ENCODE results near the gene DUSP14. TPM values are rescaled to one million over a fixed set of nuclear protein-coding genes. Genes with fewer than 3 reads are reported as not detected.

Gene DUSP14
- total and polyA plus RNA-seq, 2 experiments from 2014 or later, result 153 to 154 TPM

DNA sequence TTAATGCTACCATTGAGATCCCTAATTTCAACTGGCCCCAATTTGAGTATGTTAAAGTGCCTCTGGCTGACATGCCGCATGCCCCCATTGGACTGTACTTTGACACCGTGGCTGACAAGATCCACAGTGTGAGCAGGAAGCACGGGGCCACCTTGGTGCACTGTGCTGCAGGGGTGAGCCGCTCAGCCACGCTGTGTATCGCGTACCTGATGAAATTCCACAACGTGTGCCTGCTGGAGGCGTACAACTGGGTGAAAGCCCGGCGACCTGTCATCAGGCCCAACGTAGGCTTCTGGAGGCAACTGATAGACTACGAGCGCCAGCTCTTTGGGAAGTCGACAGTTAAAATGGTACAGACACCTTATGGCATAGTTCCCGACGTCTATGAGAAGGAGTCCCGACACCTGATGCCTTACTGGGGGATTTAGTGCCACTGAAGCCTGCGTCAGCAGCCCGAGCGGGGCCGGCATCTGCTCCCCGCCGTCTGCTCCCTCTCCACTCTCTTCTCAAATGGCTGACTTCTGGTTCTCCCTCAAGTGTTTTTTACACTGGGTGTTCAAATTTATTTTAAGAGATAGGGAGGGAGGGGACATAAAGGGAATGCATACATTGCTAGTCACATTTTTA is 22.9 kb downstream of the DUSP14 start:
- H3K9me3 ChIP-seq (ENCODE audit: low read depth), result no peaks in the 10 kb centered on the region
- no peak overlapping the region for H2AFZ ChIP-seq
- TF ChIP-seq EZH2 (IDR thresholded peaks at IDR 0.05; ENCODE audit: insufficient read depth, poor library complexity, severe bottlenecking) (no peak), EZH2phosphoT487 (IDR thresholded peaks at IDR 0.05; ENCODE audit: insufficient read depth, low read depth) (no peak)
- peaks cover 8% of the 10 kb centered on the region; the same call in 1 of the 2 replicates for H4K20me1 ChIP-seq (ENCODE audit: insufficient read depth)
- H3K9ac ChIP-seq, result no peak overlapping the region
- H3K9me2 ChIP-seq (ENCODE audit: insufficient read depth), result no peaks in the 10 kb centered on the region
- no peak overlapping the region for H3K4me3 ChIP-seq
- DNase-seq, result no peak
- H3K79me2 ChIP-seq (ENCODE audit: insufficient read depth), result peaks cover 85% of the 10 kb centered on the region
- peaks cover 30% of the 10 kb centered on the region for H3K36me3 ChIP-seq (ENCODE audit: low read depth)
- H3K27ac ChIP-seq, result no peak overlapping the region
- peaks cover 35% of the 10 kb centered on the region for H3F3A ChIP-seq (ENCODE audit: insufficient read depth)
- H3K27me3 ChIP-seq (replicated peaks; ENCODE audit: insufficient read depth), result no peaks in the 10 kb centered on the region
- H3K4me2 ChIP-seq (ENCODE audit: unreplicated experiment), result no peak overlapping the region
- H3K4me1 ChIP-seq (ENCODE audit: insufficient read depth), result peaks cover 8% of the 10 kb centered on the region
- WGBS, 2 experiments (ENCODE audit: low coverage in 1 of 2, low lambda C conversion rate in 2 of 2, missing lambda C conversion rate in 2 of 2), result 86 to 89% methylated on average over 24 of the region's 24 CpGs
- in situ Hi-C loops (cut with MboI), result no loop called here

DNA sequence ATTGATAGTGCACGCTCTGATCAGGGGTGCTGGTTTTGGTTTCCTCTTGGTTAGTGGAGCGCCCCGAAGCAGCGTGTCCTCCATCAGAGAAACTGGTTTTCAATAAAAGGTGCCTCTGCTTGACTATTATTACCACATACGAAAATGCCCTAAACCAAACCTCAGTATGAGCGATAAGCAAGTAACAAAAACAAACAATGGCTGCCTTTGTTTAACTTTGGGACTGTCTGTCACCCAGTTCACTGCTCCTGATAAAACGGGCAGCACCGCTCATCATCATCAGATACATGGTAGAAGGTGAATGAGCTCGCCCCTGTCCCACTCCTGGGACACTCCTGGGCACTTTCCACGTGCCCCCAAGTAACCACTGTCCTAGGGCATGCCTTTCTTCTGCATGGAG is 24.0 kb downstream of the DUSP14 start:
- Histone ChIP-seq H3K9ac (no peak overlapping the region), H3F3A (ENCODE audit: insufficient read depth) (peaks cover 43% of the 10 kb centered on the region), H3K4me1 (ENCODE audit: insufficient read depth) (peaks cover 8% of the 10 kb centered on the region), H3K79me2 (ENCODE audit: insufficient read depth) (peaks cover 73% of the 10 kb centered on the region), H3K4me3 (no peak overlapping the region), H3K4me2 (ENCODE audit: unreplicated experiment) (no peak overlapping the region), H3K9me3 (ENCODE audit: low read depth) (no peaks in the 10 kb centered on the region), H4K20me1 (ENCODE audit: insufficient read depth) (0 out of 2 replicates have a peak, but pooled peaks cover 4% of the 10 kb centered on the region), H3K27me3 (replicated peaks; ENCODE audit: insufficient read depth) (no peaks in the 10 kb centered on the region), H3K36me3 (ENCODE audit: low read depth) (peaks cover 34% of the 10 kb centered on the region), H2AFZ (no peak overlapping the region), H3K27ac (no peak overlapping the region), H3K9me2 (ENCODE audit: insufficient read depth) (no peaks in the 10 kb centered on the region)
- 94% methylated on average over 10 of the region's 10 CpGs for WGBS, 2 experiments (ENCODE audit: low coverage in 1 of 2, low lambda C conversion rate in 2 of 2, missing lambda C conversion rate in 2 of 2)
- in situ Hi-C loops (cut with MboI), result no loop called here
- no peak for DNase-seq
- TF ChIP-seq EZH2phosphoT487 (IDR thresholded peaks at IDR 0.05; ENCODE audit: insufficient read depth, low read depth) (no peak), EZH2 (IDR thresholded peaks at IDR 0.05; ENCODE audit: insufficient read depth, poor library complexity, severe bottlenecking) (no peak)

DNA sequence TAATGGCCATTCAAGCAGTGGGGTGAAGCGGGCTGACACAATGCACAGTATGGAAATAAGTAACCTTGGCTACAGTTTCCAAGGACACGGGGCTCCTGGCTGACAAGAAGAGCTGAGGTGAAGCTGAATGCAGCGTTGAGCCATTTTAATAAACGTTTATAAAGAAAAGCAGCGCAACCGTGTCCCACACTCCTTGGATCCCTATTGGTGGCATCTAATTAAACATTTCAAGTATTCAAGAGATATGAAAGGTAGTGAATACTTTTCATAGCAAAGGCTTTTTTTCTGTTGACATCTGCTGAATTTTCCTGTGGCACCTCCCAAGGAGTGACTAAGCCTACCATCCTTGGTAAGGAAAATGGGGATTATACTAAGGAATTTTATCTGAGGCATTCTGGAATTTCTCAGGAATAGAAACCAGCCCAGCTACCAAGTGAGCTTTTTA is 26.5 kb downstream of the DUSP14 start:
- H3K4me2 ChIP-seq (ENCODE audit: unreplicated experiment), result no peak overlapping the region
- H3K4me3 ChIP-seq, result no peak overlapping the region
- in situ Hi-C loops (cut with MboI), result no loop called here
- H3K9ac ChIP-seq, result no peak overlapping the region
- H3K27ac ChIP-seq, result peak overlapping the region; percentile 30
- no peaks in the 10 kb centered on the region for H3K27me3 ChIP-seq (replicated peaks; ENCODE audit: insufficient read depth)
- no peaks in the 10 kb centered on the region for H3K9me3 ChIP-seq (ENCODE audit: low read depth)
- WGBS, 2 experiments (ENCODE audit: low coverage in 1 of 2, low lambda C conversion rate in 2 of 2, missing lambda C conversion rate in 2 of 2), result 73 to 78% methylated on average over 6 of the region's 6 CpGs
- no peaks in the 10 kb centered on the region for H3K9me2 ChIP-seq (ENCODE audit: insufficient read depth)
- TF ChIP-seq EZH2phosphoT487 (IDR thresholded peaks at IDR 0.05; ENCODE audit: insufficient read depth, low read depth), result no peak
- TF ChIP-seq EZH2 (IDR thresholded peaks at IDR 0.05; ENCODE audit: insufficient read depth, poor library complexity, severe bottlenecking), result no peak
- H2AFZ ChIP-seq, result no peak overlapping the region
- H3F3A ChIP-seq (ENCODE audit: insufficient read depth), result peaks cover 52% of the 10 kb centered on the region
- peaks cover 51% of the 10 kb centered on the region for H3K79me2 ChIP-seq (ENCODE audit: insufficient read depth)
- no peaks in the 10 kb centered on the region for H4K20me1 ChIP-seq (ENCODE audit: insufficient read depth)
- peak; percentile 39 for DNase-seq
- peaks cover 15% of the 10 kb centered on the region for H3K4me1 ChIP-seq (ENCODE audit: insufficient read depth)
- peaks cover 35% of the 10 kb centered on the region for H3K36me3 ChIP-seq (ENCODE audit: low read depth)

DNA sequence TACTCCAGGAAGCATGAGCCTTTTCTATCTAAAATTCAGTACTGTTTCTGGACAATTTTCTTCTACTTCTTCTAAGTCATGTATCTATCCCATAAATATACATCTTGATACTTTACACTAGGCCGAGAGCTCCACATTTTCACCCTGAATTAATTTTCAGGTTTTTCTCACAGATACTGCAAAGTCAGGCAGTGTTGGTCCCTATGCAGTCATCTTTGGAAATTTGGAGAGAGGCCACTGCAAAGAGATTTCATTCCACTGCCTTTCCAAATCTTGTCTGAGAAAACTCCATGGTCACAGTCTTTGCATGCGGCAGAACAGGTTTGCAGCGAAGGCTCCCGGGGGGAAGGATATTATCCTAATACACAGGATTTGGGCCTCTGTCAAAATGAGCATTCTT is 28.2 kb downstream of the DUSP14 start:
- peaks cover 15% of the 10 kb centered on the region for H3K4me1 ChIP-seq (ENCODE audit: insufficient read depth)
- no peak overlapping the region for H3K9ac ChIP-seq
- peaks cover 27% of the 10 kb centered on the region for H3K36me3 ChIP-seq (ENCODE audit: low read depth)
- no peak overlapping the region for H3K4me2 ChIP-seq (ENCODE audit: unreplicated experiment)
- WGBS, 2 experiments (ENCODE audit: low coverage in 1 of 2, low lambda C conversion rate in 2 of 2, missing lambda C conversion rate in 2 of 2), result 86 to 88% methylated on average over 4 of the region's 4 CpGs
- H3K4me3 ChIP-seq, result no peak overlapping the region
- no peaks in the 10 kb centered on the region for H3K9me3 ChIP-seq (ENCODE audit: low read depth)
- H3K79me2 ChIP-seq (ENCODE audit: insufficient read depth), result peaks cover 34% of the 10 kb centered on the region
- H3F3A ChIP-seq (ENCODE audit: insufficient read depth), result peaks cover 49% of the 10 kb centered on the region
- H3K9me2 ChIP-seq (ENCODE audit: insufficient read depth), result no peaks in the 10 kb centered on the region
- no peak overlapping the region for H3K27ac ChIP-seq
- TF ChIP-seq EZH2phosphoT487 (IDR thresholded peaks at IDR 0.05; ENCODE audit: insufficient read depth, low read depth) (no peak), EZH2 (IDR thresholded peaks at IDR 0.05; ENCODE audit: insufficient read depth, poor library complexity, severe bottlenecking) (no peak)
- no peak for DNase-seq
- no peaks in the 10 kb centered on the region for H4K20me1 ChIP-seq (ENCODE audit: insufficient read depth)
- in situ Hi-C loops (cut with MboI), result no loop called here
- no peak overlapping the region for H2AFZ ChIP-seq
- H3K27me3 ChIP-seq (replicated peaks; ENCODE audit: insufficient read depth), result no peaks in the 10 kb centered on the region
